HG02884 (cell line): Measurements from ENCODE around the gene CCDC88B.

Experiments used
- ATAC-seq: cut with Tn5 transposase; IDR thresholded peaks from one replicate; pipeline ENCODE4 v1.9.1; 2021; ENCODE audit warnings: mild to moderate bottlenecking, moderate library complexity; ENCODE audit not compliant: unreplicated experiment

The CCDC88B gene, protein sequence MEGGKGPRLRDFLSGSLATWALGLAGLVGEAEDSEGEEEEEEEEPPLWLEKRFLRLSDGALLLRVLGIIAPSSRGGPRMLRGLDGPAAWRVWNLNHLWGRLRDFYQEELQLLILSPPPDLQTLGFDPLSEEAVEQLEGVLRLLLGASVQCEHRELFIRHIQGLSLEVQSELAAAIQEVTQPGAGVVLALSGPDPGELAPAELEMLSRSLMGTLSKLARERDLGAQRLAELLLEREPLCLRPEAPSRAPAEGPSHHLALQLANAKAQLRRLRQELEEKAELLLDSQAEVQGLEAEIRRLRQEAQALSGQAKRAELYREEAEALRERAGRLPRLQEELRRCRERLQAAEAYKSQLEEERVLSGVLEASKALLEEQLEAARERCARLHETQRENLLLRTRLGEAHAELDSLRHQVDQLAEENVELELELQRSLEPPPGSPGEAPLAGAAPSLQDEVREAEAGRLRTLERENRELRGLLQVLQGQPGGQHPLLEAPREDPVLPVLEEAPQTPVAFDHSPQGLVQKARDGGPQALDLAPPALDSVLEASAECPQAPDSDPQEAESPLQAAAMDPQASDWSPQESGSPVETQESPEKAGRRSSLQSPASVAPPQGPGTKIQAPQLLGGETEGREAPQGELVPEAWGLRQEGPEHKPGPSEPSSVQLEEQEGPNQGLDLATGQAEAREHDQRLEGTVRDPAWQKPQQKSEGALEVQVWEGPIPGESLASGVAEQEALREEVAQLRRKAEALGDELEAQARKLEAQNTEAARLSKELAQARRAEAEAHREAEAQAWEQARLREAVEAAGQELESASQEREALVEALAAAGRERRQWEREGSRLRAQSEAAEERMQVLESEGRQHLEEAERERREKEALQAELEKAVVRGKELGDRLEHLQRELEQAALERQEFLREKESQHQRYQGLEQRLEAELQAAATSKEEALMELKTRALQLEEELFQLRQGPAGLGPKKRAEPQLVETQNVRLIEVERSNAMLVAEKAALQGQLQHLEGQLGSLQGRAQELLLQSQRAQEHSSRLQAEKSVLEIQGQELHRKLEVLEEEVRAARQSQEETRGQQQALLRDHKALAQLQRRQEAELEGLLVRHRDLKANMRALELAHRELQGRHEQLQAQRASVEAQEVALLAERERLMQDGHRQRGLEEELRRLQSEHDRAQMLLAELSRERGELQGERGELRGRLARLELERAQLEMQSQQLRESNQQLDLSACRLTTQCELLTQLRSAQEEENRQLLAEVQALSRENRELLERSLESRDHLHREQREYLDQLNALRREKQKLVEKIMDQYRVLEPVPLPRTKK (N-terminal part only)

DNA sequence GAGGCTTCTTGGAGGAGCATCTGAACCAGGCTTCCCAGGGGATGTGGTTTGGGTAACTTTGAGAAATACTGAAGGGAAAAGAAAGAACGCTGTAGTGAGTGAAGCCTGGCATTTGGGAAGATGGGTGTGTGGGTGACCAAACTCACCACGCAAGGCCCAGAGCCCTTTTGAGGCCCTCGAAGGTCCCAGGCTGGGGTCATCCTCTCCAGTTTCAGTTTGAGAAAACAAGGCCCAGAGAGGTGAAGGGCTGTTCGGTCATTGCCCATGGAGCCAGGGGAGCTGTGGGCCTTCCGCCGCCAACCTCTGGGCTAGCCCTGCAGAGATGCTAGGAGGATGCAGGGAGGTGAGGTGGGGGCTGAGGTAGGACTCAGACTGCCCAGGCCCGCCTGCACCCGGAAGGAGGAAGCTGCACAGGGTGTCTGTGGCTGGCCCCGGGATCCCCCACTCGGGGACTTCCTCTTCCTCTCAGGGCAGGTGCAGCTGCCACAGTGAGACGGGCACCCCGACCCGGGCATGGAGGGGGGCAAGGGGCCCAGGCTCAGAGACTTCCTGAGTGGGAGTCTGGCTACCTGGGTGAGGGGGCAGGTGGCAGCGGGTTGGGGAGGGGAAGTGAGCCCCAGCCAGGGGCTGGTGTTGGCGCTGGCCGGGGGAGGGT, at the start of gene CCDC88B:
CCDC88B (plus strand) TSS at position 451 of the 655 bp plus-strand sequence; CDS start at position 514, 63 bp downstream.
- peak; percentile 40 for ATAC-seq

DNA sequence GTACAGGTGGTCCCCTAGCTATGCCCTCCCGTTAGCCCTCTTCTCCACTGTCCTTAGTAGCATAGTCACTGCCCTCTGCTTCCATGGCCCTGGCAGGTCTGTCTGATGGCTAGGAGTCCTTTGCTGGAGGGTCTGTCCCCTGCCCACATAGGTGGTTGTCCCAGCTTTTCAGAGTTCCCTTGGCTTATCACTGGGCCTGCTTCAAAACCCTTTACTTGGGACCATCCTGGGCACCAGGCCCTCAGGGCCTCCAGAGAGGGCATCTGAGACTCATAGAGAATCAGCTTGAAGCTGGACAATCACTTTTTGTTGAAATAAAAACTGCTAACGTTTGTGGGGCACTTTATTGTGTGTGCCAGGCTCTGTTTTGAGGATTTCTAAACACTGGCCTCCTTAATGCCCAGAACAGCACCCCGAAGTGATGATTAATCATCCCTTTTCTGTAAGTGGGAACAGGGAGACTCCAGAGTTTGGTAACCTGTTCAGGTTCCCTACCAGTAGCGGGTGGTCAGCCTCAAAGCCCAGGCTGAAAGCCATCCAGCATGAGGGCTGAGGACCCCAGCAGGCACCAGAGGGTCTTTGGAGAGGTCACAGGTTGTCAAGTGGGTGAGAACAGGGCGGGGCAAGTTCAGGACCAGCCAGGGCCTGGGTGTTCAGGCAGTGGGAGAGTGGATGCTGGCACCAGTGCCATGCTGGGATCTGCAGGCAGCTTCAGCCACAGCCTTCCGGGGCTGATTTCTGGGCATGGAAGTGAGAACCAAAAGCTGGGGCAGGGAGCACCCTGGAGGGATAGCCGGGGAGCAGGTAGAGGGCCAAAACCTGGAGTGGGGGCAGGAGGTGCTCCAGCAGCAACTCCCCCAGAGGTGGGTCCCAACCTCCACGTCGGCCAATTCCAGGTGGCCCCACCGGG, 49.4 kb upstream of the CCDC88B start:
- ATAC-seq: no peak

DNA sequence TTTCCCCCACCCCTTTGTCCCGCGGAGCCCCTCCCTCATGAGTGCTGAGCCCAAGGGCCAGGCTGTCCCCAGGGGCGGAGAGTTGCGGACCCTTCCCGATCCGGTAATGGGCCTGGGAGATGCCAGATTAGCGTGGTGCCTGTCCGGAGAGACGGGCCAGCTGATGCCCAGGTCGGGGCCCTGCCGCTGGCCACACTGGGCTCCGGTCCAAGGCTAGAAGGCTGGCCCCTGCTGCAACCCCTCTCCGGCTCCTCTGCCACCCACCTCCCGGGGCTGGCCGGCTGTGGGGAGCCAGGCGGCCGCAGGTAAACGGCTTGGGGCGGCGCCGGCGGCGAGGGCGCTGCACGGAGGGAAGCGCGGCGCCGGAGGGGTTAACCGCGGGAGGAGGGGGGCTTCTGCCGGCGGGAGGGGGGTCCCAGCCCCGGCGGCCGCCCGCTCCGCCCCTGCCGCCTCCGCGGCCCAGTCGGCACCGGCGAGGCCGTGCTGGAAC, 48.7 kb upstream of the CCDC88B start, which contains the start of gene KCNK4:
KCNK4 (plus strand) TSS at position 41 of the 490 bp plus-strand sequence. CDS start 1,717 bp downstream, outside the sequence.
- no peak for ATAC-seq

DNA sequence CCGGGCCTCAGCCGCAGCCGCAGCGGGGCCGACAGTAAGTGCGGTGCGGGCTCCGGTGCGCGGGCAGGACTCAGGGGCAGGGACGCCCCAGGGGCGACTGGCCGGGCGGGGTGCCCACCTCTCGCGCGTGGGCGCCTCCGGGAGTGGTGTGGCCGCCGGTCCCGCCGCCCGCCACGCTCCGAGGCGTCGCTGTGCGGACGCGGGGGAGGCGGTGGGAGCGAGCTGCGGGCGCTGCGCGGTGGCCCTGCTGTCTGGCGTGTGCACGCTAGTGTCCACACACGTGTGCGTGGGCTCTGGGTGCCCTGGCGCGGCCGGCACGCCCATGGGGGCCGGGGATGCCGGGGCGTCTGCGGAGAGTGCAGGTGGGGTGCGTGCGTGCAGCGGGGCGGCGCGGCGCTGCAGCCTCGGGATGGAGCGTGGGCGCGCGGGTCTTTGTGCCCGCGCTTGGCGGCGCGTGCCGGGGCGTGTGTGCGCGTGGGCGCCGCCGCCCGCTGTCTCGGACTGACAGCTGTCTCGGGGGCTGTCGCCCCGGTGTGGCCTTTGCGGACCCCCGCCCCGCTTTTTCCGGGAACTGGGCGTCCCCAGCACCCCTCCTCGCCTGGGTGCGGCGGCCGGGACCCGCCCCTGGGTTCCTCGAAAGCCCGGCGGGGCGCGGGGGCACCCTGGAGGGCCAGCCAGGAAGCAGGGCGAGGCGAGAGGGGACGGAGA, 48.1 kb upstream of the CCDC88B start:
- ATAC-seq: no peak

DNA sequence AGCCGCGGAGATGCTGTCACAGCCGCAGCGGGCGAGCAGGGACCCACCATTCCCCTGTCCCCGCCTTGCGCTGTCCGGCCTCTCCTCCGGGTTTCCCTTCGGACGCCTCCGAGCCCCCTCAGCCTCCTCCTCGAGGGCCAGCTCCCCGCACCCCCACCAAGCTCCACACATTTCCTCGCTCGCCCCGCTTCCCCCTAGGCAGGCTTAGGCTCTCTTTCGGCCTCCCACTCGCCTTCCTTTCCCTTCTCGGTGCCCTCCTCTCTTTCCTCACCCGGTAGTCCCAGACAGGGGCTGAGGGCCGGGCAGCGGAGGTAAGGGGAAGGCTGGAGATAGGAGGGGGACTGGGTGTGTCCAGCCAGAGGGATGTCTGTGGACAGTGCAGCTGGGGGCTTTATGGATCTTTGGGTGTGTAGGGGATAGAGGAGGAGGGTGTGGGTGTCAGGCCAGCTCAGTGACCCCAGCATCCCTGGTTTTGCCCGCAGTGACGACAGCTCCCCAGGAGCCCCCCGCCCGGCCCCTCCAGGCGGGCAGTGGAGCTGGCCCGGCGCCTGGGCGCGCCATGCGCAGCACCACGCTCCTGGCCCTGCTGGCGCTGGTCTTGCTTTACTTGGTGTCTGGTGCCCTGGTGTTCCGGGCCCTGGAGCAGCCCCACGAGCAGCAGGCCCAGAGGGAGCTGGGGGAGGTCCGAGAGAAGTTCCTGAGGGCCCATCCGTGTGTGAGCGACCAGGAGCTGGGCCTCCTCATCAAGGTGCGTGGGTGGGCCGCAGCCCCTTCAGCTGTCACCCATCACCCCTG, 47.3 kb upstream of the CCDC88B start:
- no peak for ATAC-seq

DNA sequence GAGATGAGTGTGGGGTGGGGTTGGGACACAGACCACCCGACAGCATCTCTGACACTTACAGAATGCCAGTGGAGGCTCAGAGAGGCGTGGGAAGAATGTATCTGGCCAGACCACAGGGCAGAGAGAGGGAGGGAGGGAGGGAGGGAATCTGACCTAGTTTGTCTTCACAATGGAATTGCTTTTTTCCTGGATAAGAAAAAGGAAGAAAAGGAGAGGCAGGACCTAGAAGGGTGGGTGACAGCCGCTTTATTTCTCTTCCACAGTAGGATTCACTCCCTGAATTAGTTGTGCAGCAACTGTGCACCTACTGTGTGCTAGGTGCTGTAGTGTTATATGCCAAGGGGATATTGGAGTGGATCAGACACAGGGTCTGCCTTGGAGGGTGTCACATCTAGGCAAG, 45.2 kb upstream of the CCDC88B start:
- no peak for ATAC-seq

DNA sequence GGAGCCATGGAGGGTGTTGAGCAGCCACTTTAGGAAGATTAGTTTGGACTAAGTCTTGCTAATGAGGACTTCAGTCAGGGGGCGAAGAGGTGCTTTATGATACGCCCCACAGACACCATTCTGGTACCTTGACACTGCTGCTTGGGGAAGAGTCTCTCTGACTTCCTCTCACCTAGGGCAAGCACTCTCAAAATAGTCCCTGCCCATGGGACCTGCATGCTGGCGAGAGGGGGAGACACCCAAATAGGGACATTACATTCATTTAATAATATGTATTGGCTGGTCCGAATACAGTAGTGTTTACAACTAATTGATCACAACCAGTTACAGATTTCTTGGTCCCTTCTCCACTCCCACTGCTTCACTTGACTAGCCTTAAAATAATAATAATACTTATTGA, 44.2 kb upstream of the CCDC88B start:
- no peak for ATAC-seq

DNA sequence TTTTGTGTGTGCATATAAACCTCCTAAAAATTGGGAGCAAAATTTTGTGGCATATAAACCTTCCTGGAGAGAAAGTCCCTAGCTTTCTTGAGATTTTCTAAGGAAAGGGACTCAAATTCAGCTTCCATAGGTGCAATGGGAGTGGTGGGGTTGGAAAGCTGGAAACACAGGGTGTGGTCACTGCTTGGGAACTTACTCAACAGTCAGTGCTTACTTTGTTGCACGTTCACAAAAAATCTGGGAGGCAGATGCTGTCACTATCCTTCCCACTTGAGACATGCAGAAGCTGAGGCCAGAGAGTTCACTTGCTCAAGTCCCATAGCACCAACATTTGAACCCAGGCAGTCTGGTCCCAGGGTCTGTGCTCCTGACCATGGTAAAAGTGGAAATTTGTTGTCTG, 43.8 kb upstream of the CCDC88B start:
- no peak for ATAC-seq

DNA sequence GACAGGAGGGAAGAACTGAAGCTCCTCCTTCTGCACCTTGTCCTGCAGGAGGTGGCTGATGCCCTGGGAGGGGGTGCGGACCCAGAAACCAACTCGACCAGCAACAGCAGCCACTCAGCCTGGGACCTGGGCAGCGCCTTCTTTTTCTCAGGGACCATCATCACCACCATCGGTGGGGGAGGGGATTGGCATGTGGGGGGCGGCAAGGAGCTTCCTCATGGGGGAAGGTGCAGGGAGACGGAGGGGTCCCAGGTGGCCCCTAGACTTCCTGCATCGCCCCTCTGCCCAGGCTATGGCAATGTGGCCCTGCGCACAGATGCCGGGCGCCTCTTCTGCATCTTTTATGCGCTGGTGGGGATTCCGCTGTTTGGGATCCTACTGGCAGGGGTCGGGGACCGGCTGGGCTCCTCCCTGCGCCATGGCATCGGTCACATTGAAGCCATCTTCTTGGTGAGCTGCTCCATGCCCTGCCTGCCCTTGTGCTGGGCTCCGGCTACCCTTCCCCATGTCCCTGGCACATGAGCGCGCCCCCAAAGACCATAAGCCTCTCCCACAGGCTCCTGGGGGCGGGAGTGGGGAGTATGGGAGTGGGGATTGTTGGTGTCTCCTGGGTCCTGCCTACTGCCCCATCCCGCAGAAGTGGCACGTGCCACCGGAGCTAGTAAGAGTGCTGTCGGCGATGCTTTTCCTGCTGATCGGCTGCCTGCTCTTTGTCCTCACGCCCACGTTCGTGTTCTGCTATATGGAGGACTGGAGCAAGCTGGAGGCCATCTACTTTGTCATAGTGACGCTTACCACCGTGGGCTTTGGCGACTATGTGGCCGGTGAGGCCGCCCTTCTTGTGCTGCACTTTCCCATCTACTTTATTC, 42.9 kb upstream of the CCDC88B start:
- no peak for ATAC-seq

DNA sequence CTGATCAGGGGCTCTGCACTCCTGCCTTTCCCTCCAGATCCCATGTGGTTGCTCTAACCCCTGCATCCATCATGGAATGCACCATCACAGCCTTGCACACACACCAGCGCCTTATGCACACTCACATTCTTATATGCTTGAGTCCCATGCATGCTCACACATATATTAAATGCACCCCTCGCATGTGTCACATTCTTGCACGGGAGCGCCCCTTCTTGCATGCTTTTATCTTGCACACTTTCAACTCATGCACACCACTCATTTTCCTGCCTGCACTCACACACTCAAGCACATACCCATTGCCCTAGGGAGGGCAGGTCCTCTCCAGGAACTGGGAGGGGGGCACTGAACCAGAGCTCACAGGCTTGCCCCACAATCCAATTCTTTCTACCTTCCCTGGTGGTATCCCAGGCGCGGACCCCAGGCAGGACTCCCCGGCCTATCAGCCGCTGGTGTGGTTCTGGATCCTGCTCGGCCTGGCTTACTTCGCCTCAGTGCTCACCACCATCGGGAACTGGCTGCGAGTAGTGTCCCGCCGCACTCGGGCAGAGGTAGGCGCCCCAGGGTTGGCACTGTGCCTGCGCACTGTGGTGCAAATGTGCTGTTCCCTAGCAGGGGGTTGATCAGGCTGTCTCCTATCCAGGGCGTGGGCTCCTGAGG, 42.2 kb upstream of the CCDC88B start:
- ATAC-seq: no peak

DNA sequence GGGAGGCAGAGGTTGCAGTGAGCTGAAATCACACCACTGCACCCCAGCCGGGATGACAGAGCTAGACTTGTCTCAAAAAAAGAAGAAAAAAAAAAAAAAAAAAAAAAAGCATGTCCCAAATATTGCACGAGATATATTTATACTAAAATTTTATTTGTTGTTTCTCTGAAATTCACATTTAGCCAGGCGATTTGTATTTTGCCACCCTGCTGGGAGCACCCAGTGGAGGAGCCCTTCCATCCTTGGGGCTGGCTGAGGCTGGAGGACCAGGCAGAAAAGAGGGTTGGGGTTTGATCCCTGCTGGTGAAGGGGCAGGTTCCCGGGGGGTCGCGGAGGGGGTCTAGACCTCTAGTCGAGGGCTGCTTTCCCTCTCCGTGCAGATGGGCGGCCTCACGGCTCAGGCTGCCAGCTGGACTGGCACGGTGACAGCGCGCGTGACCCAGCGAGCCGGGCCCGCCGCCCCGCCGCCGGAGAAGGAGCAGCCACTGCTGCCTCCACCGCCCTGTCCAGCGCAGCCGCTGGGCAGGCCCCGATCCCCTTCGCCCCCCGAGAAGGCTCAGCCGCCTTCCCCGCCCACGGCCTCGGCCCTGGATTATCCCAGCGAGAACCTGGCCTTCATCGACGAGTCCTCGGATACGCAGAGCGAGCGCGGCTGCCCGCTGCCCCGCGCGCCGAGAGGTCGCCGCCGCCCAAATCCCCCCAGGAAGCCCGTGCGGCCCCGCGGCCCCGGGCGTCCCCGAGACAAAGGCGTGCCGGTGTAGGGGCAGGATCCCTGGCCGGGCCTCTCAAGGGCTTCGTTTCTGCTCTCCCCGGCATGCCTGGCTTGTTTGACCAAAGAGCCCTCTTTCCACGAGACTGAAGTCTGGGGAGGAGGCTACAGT, 40.8 kb upstream of the CCDC88B start:
- no peak for ATAC-seq

DNA sequence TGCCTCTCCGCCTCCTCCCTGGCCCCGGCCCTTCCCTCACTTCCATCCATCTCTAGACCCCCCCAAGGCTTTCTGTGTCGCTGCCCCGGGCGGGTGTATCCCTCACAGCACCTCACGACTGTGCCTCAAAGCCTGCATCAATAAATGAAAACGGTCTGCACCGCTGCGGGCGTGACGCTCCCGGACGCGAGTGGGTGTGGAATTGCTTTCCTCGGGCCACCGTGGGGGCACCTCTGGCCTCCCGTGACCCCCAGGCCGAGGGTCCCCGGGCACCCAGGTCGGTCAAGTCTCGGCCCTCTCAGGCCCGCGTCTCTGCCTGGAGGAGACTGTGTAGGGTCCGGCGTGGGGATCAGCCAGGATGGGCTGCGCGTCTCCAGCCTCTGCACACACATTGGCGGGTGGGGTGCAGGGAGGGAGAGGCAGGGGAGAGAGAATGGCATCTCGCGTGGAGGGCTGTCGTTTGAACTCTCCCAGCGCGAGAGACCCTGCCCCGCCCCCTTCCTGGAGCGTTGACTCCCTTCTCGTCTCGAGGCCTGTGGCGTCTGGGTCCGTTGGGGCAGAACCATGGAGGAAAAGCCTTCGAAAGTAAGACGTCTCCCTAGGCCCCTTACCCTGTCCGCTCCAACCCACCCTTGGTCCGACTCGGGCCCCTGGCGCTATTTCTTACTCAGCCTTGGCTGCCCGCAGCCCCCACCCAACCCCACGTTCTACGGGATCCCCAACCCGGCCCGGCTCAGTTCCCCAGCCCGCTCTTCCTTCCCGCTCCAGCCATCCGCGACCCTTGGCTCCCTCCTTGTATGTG, 40.0 kb upstream of the CCDC88B start, which contains the start of gene CATSPERZ:
CATSPERZ (plus strand) TSS at position 512 of the 802 bp plus-strand sequence; CDS start at position 565, 53 bp downstream.
- ATAC-seq: no peak

DNA sequence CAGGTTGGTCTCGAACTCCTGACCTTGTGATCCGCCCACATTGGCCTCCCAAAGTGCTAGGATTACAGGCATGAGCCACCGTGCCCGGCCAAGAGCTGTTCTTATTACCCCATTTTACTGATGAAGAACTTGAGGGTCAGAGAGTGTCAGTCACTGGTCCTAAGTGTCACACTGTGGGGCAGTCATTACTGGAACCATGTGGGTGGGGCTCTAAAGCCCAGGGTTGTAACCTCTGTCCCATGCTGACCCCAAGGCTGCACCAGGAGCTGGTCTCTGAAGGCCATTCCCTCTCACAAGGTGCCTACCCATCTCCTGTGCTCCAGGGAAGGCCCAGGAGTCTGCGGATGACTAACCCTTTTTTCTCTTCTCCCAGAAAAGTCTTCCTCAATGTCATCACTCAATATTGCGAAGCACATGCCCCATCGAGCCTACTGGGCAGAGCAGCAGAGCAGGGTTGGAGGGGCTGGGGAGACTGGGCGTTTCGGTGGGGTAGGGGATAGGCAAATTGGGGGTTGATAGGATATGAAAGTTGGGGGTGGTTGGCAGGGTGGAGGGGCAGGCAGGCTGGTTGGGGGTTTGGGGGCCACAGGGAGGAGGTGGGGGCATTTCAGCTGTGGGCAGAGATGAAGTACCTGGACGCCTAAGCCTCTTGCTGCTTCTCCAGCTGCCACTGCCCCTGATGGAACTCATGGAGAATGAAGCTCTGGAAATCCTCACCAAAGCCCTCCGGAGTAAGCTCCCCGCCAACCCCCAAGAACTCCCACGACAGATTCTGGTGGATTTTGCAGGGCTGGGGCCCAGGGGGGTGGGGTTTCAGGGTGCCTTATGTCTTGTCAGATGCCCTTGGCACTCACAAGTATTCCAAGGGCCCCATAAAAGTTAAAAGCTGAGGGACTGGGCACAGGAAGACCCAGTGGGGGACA, 36.6 kb upstream of the CCDC88B start:
- ATAC-seq: no peak
